ENCODE measurements around the gene WDR18. TPM values are rescaled to one million over a fixed set of nuclear protein-coding genes. Genes with fewer than 3 reads are reported as not detected.

The WDR18 gene
- total and polyA plus RNA-seq, 2 of the 8 experiments (the other 6 are each of a cell fraction or from before 2014, with no cell fraction given): 87.7 to 177 TPM

DNA sequence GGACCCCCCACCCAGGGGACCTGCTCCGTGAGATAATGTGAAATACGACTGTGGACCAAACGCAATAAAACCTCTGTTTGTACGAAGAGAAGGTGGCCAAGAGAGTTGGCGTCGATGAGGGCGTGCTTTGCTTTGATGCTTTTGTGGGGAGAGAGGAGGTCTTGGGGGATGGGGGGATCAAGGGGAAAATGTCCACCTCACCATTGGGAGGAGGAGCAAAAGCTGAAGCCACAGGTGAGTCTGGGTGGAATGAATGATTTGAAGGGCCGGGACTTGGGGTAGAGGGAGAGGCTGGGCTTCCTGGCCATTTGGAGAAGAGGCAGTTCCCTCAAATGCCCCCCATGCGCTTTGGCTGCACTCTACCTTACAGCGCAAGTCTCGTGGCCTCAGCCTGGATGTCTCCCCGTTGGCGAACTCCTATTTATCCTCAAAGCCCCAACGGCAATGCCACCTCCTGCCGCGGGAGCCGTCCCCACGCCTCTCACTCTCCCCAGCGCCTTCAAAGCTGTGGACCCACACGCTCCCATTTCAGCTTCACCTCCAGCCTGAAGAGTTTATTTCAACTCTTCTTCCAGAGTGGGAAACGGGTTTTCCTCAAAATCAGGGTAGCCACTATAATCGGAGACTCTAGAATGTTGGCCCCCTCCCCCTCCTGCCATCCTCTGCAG is 55.0 kb downstream of the WDR18 start:
- Histone ChIP-seq H3K18ac (ENCODE audit: extremely low read depth, low read length) (no peak overlapping the region), H2BK120ac (replicated peaks; ENCODE audit: low read depth, low read length) (no peak overlapping the region), H4K5ac (ENCODE audit: insufficient read length, low read depth, low read length) (no peak overlapping the region), H3K27ac (ENCODE audit: low read depth, low read length) (0 out of 2 replicates have a peak overlapping the region, but pooled peaks have one; percentile 9), H3K36me3 (ENCODE audit: control insufficient read depth in 2 of 4, insufficient read depth in 4 of 4, low read length in 3 of 4) (peaks cover 11 to 19% (median 17%) of the 10 kb centered on the region in 4 experiments), H3K9ac (replicated peaks in 1 of 4; ENCODE audit: extremely low read depth in 1 of 4, low read depth in 3 of 4, low read length in 3 of 4) (no peak overlapping the region; a peak in 1 of 7 replicates), H3K27me3 (replicated peaks in 1 of 4; ENCODE audit: control insufficient read depth in 3 of 4, extremely low read depth in 1 of 4, insufficient read depth in 3 of 4, low read length in 3 of 4) (no peaks in the 10 kb centered on the region), H2AFZ (ENCODE audit: low read length) (no peak overlapping the region), H2BK12ac (ENCODE audit: low read depth, low read length) (no peak overlapping the region), H3K9me3 (ENCODE audit: insufficient read depth in 2 of 2, low read depth in 1 of 2, low read length in 1 of 2) (no peaks in the 10 kb centered on the region), H3K14ac (ENCODE audit: insufficient read length) (no peak overlapping the region), H4K91ac (replicated peaks; ENCODE audit: insufficient read length, low read length) (no peak overlapping the region), H3K23me2 (ENCODE audit: low read depth, low read length) (peaks cover 10% of the 10 kb centered on the region), H3K4me2 (ENCODE audit: insufficient read depth in 1 of 2, low read depth in 2 of 2, low read length in 2 of 2) (peak overlapping the region; percentile 64 to 90), H3K79me2 (ENCODE audit: control insufficient read depth in 1 of 2, insufficient read depth in 2 of 2, low read length in 2 of 2) (no peaks in the 10 kb centered on the region), H2BK5ac (ENCODE audit: low read depth, low read length) (peak overlapping the region; percentile 60; the same call in 1 of the 2 replicates), H3K56ac (replicated peaks; ENCODE audit: insufficient read length, low read depth, low read length) (no peak overlapping the region), H4K8ac (ENCODE audit: extremely low read depth, insufficient read depth, low read length) (no peak overlapping the region), H3K4me3 (ENCODE audit: extremely low read depth in 1 of 4, insufficient read depth in 2 of 4, low read depth in 3 of 4, low read length in 4 of 4) (peak overlapping the region; percentile 11 to 65 (median 35); a peak in 6 of 8 replicates), H2BK20ac (ENCODE audit: low read length) (no peak overlapping the region), H2AK5ac (ENCODE audit: low read depth, low read length) (no peak overlapping the region), H4K20me1 (replicated peaks in 1 of 2; ENCODE audit: control insufficient read depth in 1 of 2, insufficient read depth in 2 of 2, low read length in 2 of 2) (peaks cover 0 to 12% of the 10 kb centered on the region in 2 experiments), H3K4ac (replicated peaks; ENCODE audit: insufficient read length, low read depth, low read length) (no peak overlapping the region), H3K23ac (ENCODE audit: insufficient read length) (no peak overlapping the region), H3K4me1 (replicated peaks in 1 of 4; ENCODE audit: control insufficient read depth in 3 of 4, insufficient read depth in 4 of 4, low read length in 3 of 4) (peaks cover 0 to 10% (median 9%) of the 10 kb centered on the region in 4 experiments; a peak in 6 of 7 replicates), H2BK15ac (ENCODE audit: low read length) (no peak overlapping the region), H3K79me1 (ENCODE audit: low read depth, low read length) (no peaks in the 10 kb centered on the region)
- no peak for TF ChIP-seq GABPA (IDR thresholded peaks at IDR 0.05; ENCODE audit: borderline replicate concordance, insufficient read depth, low read length)
- TF ChIP-seq CHD2 (IDR thresholded peaks at IDR 0.05; ENCODE audit: low read length): no peak
- peak; percentile 24 for TF ChIP-seq ASH2L (IDR thresholded peaks at IDR 0.05; ENCODE audit: low read length)
- 0 out of 2 replicates have a peak, but pooled peaks have one; percentile 13 for TF ChIP-seq KDM1A (IDR thresholded peaks at IDR 0.05; ENCODE audit: borderline replicate concordance, low read length)
- peak in 1 of 2 experiments; percentile 71; a peak in 2 of 3 replicates for TF ChIP-seq POLR2A (IDR thresholded peaks at IDR 0.05; ENCODE audit: control extremely low read depth in 1 of 2, low read depth in 2 of 2, low read length in 2 of 2)
- TF ChIP-seq CBX8 (IDR thresholded peaks at IDR 0.05; ENCODE audit: borderline replicate concordance, low read depth, low read length): no peak
- TF ChIP-seq SRF (IDR thresholded peaks at IDR 0.05; ENCODE audit: low read depth, low read length): no peak
- peak; percentile 81 for TF ChIP-seq POLR2AphosphoS5 (IDR thresholded peaks at IDR 0.05; ENCODE audit: low read depth, low read length)
- ChIA-PET CTCF (ENCODE audit: partially characterized antibody) (interaction anchor here (0.8 to 4.8 kb wide), 10 partner anchors 9 to 223 kb away, joined by 3 to 27 read pairs (median 4); partner anchors contain the start of gene ARHGAP45), POLR2A (ENCODE audit: partially characterized antibody) (interaction anchor here (0.8 to 16.4 kb wide), 23 partner anchors 9 to 401 kb away, joined by 3 to 509 read pairs (median 6); partner anchors contain the start of genes ARHGAP45, CIRBP, CNN2 and GPX4)
- DNase-seq (ENCODE audit: low read depth in 1 of 2, low spot score in 2 of 2) (peak in 1 of 2 experiments; percentile 63), FAIRE-seq (no peak)
- WGBS, 2 experiments (ENCODE audit: extremely low coverage in 1 of 2, insufficient coverage in 1 of 2, insufficient read length in 1 of 2, insufficient replicate concordance in 2 of 2, low coverage in 1 of 2, low lambda C conversion rate in 2 of 2, missing lambda C conversion rate in 1 of 2): 77% methylated on average over 22 of the region's 22 CpGs; no CpG with 5 or more reads in 1 of the 2 experiments

All from H1 (cell line).